NCI-H2081 (cell line): ENCODE results near the gene ZNF277.

Experiments used
- DNase-seq, 2 experiments: peaks; one replicate each; lab custom pipeline; 2025; lab: John Stamatoyannopoulos, UW

The ZNF277 gene

GRCh38 chr7:112350585-112350984 lies 144.1 kb downstream of the ZNF277 start:
- DNase-seq = no peak

DNA sequence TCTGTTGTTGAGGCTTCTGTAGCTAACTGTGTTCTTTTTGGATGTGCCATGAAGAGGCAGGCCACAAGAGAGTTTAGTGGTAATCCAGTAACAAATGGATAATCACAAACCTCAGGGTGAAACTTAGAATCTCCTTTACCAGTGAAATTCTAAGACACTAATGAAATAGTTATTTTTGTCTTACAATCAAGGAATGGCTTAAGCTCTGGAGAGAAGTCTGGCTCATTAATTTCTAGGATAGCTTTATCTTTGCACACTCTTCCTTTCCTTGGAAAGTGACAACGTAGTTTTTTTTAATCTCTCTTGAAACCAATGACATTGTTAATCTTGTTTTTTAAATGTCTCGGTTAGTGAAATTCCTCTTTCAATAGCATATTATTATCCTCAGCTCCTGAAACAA lies 150.1 kb downstream of the ZNF277 start:
- DNase-seq = no peak

DNA sequence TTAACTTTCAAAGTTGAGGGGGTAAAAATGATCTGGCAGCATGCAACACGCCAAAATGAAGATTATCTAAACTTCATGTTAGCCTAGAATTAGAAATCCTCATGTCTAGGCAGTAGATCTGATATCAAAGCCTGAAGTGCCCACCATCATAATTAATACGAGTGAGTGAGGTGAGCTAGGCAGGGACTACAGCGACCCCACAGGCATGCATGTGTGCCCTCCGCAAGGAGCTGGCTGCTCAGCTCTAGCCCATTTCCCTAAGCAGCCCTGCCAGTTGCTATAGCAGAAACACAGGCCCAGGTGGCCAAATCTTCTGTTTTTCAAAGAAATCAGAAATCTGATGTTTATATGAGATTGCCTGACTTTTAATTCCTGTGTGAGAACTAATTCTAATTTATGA lies 150.6 kb downstream of the ZNF277 start:
- DNase-seq = no peak

GRCh38 chr7:112358513-112358912 lies 152.0 kb downstream of the ZNF277 start:
- DNase-seq = no peak

GRCh38 chr7:112359086-112359485 lies 152.6 kb downstream of the ZNF277 start:
- no peak for DNase-seq

GRCh38 chr7:112360681-112361080 lies 154.2 kb downstream of the ZNF277 start:
- no peak for DNase-seq

GRCh38 chr7:112361154-112361553 lies 154.7 kb downstream of the ZNF277 start:
- DNase-seq = no peak

- DNase-seq = peak in 1 of 2 experiments; percentile 50
Measured at GRCh38 chr7:112362053-112362650, 155.7 kb downstream of the ZNF277 start.

DNA sequence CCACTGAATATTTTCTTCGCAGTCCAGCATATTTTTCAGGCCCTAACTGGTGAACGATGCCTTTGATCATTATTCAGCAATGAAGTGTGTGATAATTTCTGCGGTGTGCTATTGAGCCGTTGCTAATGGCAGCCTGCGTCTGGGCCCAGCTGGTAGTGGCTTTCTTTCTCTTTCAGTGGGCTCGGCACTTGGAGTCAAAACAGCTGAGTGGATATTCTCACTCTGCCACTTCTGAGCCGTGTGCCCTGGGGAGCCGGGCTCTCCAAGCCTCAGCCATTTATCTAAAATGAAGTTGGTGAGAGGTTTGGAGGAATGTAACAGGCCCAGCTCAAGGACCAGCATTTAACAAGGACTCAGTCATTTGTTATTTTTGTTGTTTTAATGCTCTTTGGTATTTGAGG lies 156.2 kb downstream of the ZNF277 start:
- peak in 1 of 2 experiments; percentile 22 for DNase-seq

DNA sequence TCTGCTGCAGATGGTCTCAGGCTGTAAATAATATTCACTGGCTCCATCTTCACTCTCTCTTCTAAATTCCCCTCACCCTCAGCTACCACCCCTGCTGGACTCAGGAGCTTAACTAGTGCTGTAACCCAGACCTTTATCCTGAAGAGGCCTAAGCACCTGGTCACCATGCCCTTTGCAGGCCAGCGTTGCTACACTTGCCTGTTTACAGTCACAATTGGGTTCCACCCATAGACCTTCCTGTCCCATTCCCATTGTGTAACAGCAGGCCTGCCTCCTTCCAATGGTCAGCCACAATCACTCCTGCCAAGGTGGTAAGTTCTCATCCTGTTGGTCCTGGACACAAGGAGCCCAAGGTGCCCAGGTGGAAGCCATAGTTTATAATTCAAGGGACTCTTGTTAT lies 157.9 kb downstream of the ZNF277 start:
- DNase-seq = no peak

GRCh38 chr7:112365551-112365950 lies 159.1 kb downstream of the ZNF277 start:
- no peak for DNase-seq

DNA sequence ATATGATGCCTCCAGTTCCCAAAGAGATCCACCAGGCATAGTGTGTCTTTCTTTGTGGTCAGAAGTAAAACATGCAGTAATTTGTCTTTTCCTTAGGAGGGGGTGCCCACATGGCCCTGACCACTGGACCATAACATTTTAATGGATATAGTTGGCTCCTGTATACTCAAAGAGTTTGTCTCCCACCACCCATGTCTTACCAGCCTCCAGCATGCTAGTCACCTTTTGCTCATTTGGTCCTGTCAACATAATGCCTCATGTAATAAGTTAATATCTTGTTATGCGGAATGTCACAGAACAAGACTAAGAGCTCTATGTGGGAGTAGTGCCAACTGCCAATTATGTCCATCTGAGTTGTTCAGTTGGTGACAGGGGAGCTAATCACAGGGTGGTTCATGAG lies 160.4 kb downstream of the ZNF277 start:
- DNase-seq = peak in 1 of 2 experiments; percentile 13

- peak; percentile 40 to 75 for DNase-seq
Measured at GRCh38 chr7:112370436-112370835, 163.9 kb downstream of the ZNF277 start.

DNA sequence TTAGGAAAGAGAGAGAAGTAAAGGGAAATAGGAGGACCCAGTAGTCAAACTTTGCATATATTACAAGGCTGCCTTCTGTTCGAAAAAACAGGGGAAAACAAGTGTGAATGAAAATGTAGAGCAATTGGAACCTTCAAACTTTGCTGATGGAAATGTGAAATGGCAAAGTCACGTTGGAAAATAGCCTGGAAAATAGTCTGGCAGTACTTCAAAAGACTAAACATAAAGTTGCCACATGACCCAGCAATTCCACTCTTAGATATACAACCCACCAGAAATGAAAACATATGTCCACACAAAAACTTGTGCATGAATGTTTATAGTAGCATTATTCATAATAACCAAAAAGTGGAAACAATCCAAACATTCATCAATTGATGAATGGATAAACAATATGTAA lies 165.2 kb downstream of the ZNF277 start:
- no peak for DNase-seq

GRCh38 chr7:112372101-112372500 lies 165.6 kb downstream of the ZNF277 start:
- DNase-seq = no peak

GRCh38 chr7:112377593-112377992 lies 171.1 kb downstream of the ZNF277 start:
- no peak for DNase-seq

DNA sequence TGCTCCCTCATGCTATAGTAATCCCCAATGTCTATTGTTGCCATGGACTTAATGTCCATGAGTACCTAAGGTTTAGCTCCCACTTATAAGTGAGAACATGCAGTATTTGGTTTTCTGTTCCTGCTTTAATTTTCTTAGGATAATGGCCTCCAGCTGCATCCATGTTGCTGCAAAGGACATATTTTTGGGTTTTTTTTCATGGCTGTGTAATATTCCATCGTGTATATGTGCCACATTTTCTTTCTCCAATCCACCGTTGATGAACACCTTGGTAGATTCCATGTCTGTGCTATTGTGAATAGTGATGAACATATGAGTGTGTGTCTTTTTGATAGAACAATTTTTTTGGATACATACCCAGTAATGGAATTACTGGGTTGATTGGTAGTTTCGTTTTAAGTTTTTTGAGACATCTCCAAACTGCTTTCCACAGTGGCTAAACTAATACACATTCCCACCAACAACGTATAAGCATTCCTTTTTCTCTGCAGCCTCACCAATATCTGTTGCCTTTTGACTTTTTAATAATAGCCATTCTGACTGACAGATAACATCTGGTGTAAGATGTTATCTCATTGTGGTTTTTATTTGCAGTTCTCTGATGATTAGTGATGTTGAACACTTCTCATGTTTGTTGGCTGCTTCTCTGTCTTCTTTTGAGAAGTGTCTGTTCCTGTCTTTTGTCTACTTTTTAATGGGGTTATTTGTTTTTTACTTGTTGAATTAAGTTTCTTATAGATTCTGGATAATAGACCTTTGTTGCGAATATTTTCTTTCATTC lies 175.0 kb downstream of the ZNF277 start:
- DNase-seq = no peak

GRCh38 chr7:112383671-112384417 lies 177.3 kb downstream of the ZNF277 start:
- peak; percentile 47 to 74 for DNase-seq

GRCh38 chr7:112385516-112385915 lies 179.0 kb downstream of the ZNF277 start:
- no peak for DNase-seq

GRCh38 chr7:112386619-112387018 lies 180.1 kb downstream of the ZNF277 start:
- DNase-seq = no peak

GRCh38 chr7:112390167-112390566 lies 183.7 kb downstream of the ZNF277 start:
- DNase-seq = no peak

GRCh38 chr7:112391079-112391821 lies 184.8 kb downstream of the ZNF277 start:
- peak; percentile 64 to 68 for DNase-seq
